Measurements from ENCODE around the gene MPZL2.

GRCh38 chr11:118219732-118220131 is 44.4 kb downstream of the MPZL2 start:
- no peak for TF ChIP-seq CTCF (IDR thresholded peaks at IDR 0.05)
- TF ChIP-seq MAX (CRISPR knock-in tag; IDR thresholded peaks at IDR 0.05) = no peak
- no peak for TF ChIP-seq USF1 (CRISPR knock-in tag; IDR thresholded peaks at IDR 0.05)

Measured in WTC11 (cell line).